GM12873 (cell line): Measurements from ENCODE around the gene HS3ST5.

ENCODE experiments used
- TF ChIP-seq, protein P1 (sequence below): IDR thresholded peaks from 2 replicates; pipeline ENCODE4 v1.5.1; 2012; ENCODE audit warnings: low read depth, mild to moderate bottlenecking, moderate library complexity, low read length, control low read depth; ENCODE audit not compliant: insufficient read depth; ENCODE audit errors: missing control alignments

Gene HS3ST5

DNA sequence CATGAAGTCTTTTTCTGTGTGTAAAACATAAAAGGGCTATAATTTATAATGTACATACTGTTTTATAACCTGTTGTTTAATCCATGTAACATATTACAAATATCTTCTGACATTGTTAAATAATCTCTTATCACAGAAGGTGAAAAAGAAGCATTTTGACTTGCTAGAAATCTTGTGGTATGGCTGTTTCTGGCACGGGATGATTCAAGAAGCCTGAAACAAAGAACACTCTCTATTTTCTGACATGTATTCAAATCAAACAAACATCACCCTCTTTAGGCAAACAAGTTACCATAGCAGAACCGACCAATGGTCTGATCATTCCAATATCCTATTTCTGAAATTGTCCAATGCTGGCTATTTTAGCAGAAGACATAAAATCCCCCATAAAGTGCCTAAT is 55.4 kb downstream of the HS3ST5 start:
- TF ChIP-seq, protein P1, sequence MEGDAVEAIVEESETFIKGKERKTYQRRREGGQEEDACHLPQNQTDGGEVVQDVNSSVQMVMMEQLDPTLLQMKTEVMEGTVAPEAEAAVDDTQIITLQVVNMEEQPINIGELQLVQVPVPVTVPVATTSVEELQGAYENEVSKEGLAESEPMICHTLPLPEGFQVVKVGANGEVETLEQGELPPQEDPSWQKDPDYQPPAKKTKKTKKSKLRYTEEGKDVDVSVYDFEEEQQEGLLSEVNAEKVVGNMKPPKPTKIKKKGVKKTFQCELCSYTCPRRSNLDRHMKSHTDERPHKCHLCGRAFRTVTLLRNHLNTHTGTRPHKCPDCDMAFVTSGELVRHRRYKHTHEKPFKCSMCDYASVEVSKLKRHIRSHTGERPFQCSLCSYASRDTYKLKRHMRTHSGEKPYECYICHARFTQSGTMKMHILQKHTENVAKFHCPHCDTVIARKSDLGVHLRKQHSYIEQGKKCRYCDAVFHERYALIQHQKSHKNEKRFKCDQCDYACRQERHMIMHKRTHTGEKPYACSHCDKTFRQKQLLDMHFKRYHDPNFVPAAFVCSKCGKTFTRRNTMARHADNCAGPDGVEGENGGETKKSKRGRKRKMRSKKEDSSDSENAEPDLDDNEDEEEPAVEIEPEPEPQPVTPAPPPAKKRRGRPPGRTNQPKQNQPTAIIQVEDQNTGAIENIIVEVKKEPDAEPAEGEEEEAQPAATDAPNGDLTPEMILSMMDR = no peak

DNA sequence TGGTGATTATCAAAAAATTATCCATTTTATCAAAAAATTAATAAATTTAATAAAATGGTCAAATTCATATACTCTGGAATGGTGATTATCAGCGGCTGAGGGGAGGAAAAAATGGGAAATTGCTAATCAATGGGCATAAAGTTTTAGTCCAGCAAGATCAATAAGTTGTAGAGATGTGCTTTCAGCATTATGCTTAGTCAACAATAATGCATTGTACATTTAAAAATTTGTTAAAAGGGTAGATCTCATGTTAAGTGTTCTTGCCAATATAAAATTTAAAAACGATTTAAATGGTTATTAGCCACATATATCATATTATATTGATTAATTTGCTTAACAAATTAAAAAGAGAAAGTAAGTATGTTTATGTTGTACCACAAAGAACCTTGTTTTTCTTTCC is 56.6 kb downstream of the HS3ST5 start:
- TF ChIP-seq, protein P1 = no peak

DNA sequence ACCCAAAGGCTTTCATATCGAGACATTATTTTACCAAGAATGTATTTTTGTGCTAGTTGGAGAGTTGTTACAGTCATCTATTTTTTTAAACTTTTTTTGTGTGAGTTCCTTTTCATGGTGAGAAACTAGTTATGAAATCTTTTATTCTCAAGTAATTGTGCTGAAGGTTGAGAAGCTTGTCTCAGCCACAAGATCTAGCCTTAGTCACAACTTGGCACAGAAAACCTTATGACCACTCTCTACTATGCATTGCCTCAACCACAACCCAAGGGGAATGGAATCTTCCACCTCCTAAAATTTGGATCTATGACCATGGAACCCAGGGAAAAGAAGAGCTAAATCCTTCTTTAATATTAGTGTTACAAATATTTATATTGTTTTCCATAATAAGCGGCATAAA is 58.5 kb downstream of the HS3ST5 start:
- TF ChIP-seq, protein P1 = no peak

DNA sequence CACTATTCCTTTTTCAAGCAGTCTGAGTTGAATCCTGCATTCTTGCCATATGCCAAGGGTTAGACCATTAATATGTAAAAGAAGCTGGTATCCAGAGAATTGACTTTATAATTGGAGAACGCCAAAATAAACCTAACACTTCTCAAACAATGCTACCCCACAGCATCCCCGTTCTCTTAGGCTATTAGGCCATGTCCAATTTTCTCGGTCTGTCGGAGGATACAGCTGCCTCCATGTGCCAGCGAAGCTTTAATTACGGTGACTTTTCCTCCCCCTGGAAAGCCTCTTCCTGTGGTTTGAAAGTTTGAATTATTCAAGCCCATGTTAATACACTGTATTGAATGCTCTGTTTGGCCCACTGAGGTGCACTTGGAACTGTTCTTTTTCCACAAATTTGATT is 60.5 kb downstream of the HS3ST5 start:
- TF ChIP-seq, protein P1 = no peak

DNA sequence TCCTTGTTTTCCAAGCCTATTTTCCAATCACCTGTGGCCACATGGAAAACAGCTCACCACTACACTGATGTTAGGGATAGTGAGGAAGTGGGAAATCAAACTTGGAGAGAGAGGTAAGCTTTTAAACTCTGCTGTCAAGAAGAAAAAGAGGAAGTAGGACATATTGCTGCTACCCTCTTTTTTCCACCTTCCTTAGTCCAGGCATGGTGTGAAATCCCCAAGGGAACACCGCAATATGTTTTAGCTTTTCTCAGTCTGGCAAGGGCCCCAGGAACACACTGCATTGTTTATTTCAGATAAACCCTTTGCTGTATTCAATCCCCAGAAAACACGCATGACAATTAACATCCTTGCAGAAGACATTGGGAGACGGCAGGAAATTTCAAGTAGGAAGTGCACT is 61.3 kb downstream of the HS3ST5 start:
- TF ChIP-seq, protein P1 = no peak

DNA sequence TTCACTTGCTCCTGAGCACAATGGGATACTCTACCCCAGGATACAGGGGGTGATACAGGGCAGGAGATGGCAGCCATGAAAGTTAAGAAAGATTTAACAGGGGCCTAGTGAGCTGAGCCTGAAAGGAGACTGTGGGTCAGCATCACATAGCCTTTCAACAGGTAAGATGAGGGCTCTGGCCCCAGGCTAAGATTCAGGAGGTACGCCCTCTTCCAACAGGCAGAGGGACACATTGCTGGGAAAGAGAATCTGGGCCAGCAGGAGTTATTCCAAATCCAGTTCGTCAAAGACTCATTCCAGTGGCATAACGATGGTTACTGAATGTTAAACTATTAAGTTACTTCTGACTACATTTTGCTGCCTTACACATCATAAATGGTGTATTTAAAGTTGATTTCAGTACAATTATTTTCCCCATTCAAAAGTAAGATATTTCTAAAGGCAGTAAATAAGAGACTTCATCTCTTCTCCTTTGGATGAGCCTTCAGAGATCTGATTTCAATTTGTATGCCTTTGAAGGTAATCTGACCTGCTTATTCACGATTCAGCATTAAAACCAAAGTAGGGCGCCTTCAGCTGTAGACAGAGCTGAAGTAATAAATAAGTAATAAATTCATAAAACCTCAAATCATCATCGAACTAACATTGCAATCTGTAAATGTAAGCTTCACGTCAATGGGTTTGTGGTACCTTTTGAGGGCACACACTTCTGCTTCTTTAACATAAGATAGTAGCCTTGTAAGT is 62.4 kb downstream of the HS3ST5 start:
- TF ChIP-seq, protein P1 = no peak

DNA sequence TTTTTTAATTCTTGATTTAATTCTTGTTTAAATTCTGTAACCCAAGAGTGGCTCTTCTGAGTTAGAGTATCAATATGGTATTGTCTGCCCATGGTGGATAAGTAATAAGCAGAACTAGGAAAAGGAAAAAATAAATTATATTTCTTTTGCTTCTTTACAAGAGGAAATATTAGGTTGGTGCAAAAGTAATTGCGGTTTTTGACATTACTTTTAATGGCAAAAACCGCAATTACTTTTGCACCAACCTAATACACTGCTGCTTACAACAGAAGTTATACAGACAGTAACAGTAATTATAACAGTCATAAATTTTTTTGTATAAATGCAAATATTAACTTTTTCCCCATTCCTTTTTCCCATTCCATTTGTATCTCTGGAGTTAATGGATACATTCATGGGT is 65.6 kb downstream of the HS3ST5 start:
- TF ChIP-seq, protein P1 = no peak
